IMR-90 (cell line): ENCODE data around the gene DSP. TPM values are rescaled to one million over a fixed set of nuclear protein-coding genes. Genes with fewer than 3 reads are reported as not detected.

Source experiments
- ATAC-seq: fragments of 200-7000 bp; cut with Tn5 transposase; 2 replicates; pipeline ENCODE4 v1.9.1; 2020; ENCODE audit warnings: low read depth, mild to moderate bottlenecking, moderate library complexity
- BruUV-seq: library from RNA; stranded (reverse); fragments of 400-500 nt; replicated peaks from 2 replicates; lab custom pipeline; 2021; lab: Mats Ljungman, UMichigan
- CTCF ChIA-PET: fragments of 300-600 bp; formaldehyde crosslinking; extraction: SDS; loops from one replicate; lab custom pipeline; 2021; ENCODE audit warnings: antibody characterized with exemption; lab: Yijun Ruan, JAX
- POLR2A ChIA-PET: fragments of 300-600 bp; sonication (Branson Sonifier 250); formaldehyde crosslinking; loops from one replicate; lab custom pipeline; 2022; ENCODE audit warnings: antibody characterized with exemption; ENCODE audit not compliant: unreplicated experiment; lab: Charles Lee
- DNase-seq: peaks from one replicate; pipeline ENCODE4 v3.0.0; 2013
- H2AFZ ChIP-seq: replicated peaks from 2 replicates; pipeline ENCODE3; 2013; ENCODE audit warnings: low read length, mild to moderate bottlenecking; ENCODE audit not compliant: poor library complexity
- H2AK5ac ChIP-seq: 2 replicates; pipeline ENCODE4 v1.6.1; 2013; ENCODE audit warnings: low read depth, low read length, inconsistent platforms
- H2AK9ac ChIP-seq: replicated peaks from 2 replicates; pipeline ENCODE3; 2013; ENCODE audit warnings: mild to moderate bottlenecking, low read depth, low read length, moderate library complexity; ENCODE audit not compliant: poor library complexity
- H2BK120ac ChIP-seq: 2 replicates; pipeline ENCODE4 v1.6.1; 2013; ENCODE audit warnings: low read depth, low read length, inconsistent platforms
- H2BK15ac ChIP-seq: 3 replicates; pipeline ENCODE4 v1.6.1; 2013; ENCODE audit warnings: low read depth, low read length, inconsistent platforms
- H2BK20ac ChIP-seq: 2 replicates; pipeline ENCODE4 v1.6.1; 2013; ENCODE audit warnings: low read depth, mild to moderate bottlenecking, inconsistent platforms, low read length, moderate library complexity
- H2BK5ac ChIP-seq: 2 replicates; pipeline ENCODE4 v1.6.1; 2013; ENCODE audit warnings: mild to moderate bottlenecking, low read depth, low read length, inconsistent platforms; ENCODE audit not compliant: poor library complexity, severe bottlenecking
- H3K14ac ChIP-seq: replicated peaks from 2 replicates; pipeline ENCODE4 v1.6.1; 2013; ENCODE audit warnings: low read depth, low read length, inconsistent platforms
- H3K18ac ChIP-seq: 2 replicates; pipeline ENCODE4 v1.6.1; 2013; ENCODE audit warnings: low read depth, low read length, control low read depth
- H3K23ac ChIP-seq: 2 replicates; pipeline ENCODE4 v1.6.1; 2013; ENCODE audit warnings: low read depth, low read length, inconsistent platforms
- H3K27ac ChIP-seq: 2 replicates; pipeline ENCODE4 v1.5.1; 2013; ENCODE audit warnings: mild to moderate bottlenecking, control low read depth, low read length; ENCODE audit not compliant: insufficient read depth
- H3K27me3 ChIP-seq: 2 replicates; pipeline ENCODE4 v1.6.1; 2013; ENCODE audit warnings: low read length; ENCODE audit not compliant: control insufficient read depth, insufficient read depth
- H3K36me3 ChIP-seq: 2 replicates; pipeline ENCODE4 v1.6.1; 2013; ENCODE audit warnings: low read length, mixed read lengths; ENCODE audit not compliant: control insufficient read depth, insufficient read depth
- H3K4ac ChIP-seq: 2 replicates; pipeline ENCODE4 v1.6.1; 2013; ENCODE audit warnings: low read depth, low read length, inconsistent platforms
- H3K4me1 ChIP-seq: 2 replicates; pipeline ENCODE4 v1.6.1; 2013; ENCODE audit warnings: low read length, mixed read lengths; ENCODE audit not compliant: control insufficient read depth, insufficient read depth
- H3K4me2 ChIP-seq: 2 replicates; pipeline ENCODE4 v1.6.1; 2013; ENCODE audit warnings: low read depth, mild to moderate bottlenecking, control low read depth, low read length, moderate library complexity
- H3K4me3 ChIP-seq: 2 replicates; pipeline ENCODE4 v1.5.1; 2013; ENCODE audit warnings: low read depth, mild to moderate bottlenecking, control low read depth, low read length, moderate library complexity; ENCODE audit not compliant: insufficient read depth
- H3K56ac ChIP-seq: 2 replicates; pipeline ENCODE4 v1.6.1; 2013; ENCODE audit warnings: low read length, inconsistent platforms; ENCODE audit not compliant: insufficient read depth; ENCODE audit errors: extremely low read depth
- H3K79me1 ChIP-seq, 2 experiments: 2 replicates each; pipeline ENCODE4 v1.6.1; 2013; ENCODE audit warnings: low read length in 2 of 2, inconsistent platforms in 1 of 2, low read depth in 1 of 2
- H3K9ac ChIP-seq: 2 replicates; pipeline ENCODE4 v1.6.1; 2013; ENCODE audit warnings: low read depth, low read length, control low read depth
- H3K9me1 ChIP-seq: 2 replicates; pipeline ENCODE4 v1.6.1; 2013; ENCODE audit warnings: low read length, inconsistent platforms; ENCODE audit not compliant: insufficient read depth
- H3K9me3 ChIP-seq: 2 replicates; pipeline ENCODE4 v1.6.1; 2013; ENCODE audit warnings: low read length; ENCODE audit not compliant: control insufficient read depth, insufficient read depth
- H4K20me1 ChIP-seq: 2 replicates; pipeline ENCODE4 v1.6.1; 2013; ENCODE audit warnings: low read length, inconsistent platforms; ENCODE audit not compliant: insufficient read depth
- H4K5ac ChIP-seq: 2 replicates; pipeline ENCODE4 v1.6.1; 2013; ENCODE audit warnings: mild to moderate bottlenecking, low read depth, low read length, control low read depth
- H4K8ac ChIP-seq, 2 experiments: 2 replicates each; pipeline ENCODE4 v1.6.1; 2013; ENCODE audit warnings: low read depth in 2 of 2, low read length in 2 of 2, control low read depth in 1 of 2, inconsistent platforms in 1 of 2
- H4K91ac ChIP-seq: 2 replicates; pipeline ENCODE4 v1.6.1; 2013; ENCODE audit warnings: low read depth, low read length, inconsistent platforms; ENCODE audit not compliant: insufficient read depth
- MXI1 ChIP-seq: IDR thresholded peaks from 2 replicates; pipeline ENCODE4 v1.6.1; 2012; ENCODE audit warnings: low read depth, mild to moderate bottlenecking, low read length, moderate library complexity, borderline replicate concordance
- SMC3 ChIP-seq: fragments of 150-350 bp; IDR thresholded peaks from 2 replicates; pipeline ENCODE4 v1.6.1; 2016; ENCODE audit warnings: low read depth, mild to moderate bottlenecking, antibody characterized with exemption, low read length, moderate library complexity
- WGBS, 2 experiments: methylation state at CpG; one replicate each; pipeline versions ENCODE4 v1.1.5 to v1.1.7; 2013; ENCODE audit warnings: missing lambda C conversion rate in 2 of 2; ENCODE audit not compliant: insufficient read length in 1 of 2; ENCODE audit errors: extremely low coverage in 2 of 2; 5-methylcytosine and 5-hydroxymethylcytosine counted together
- dilution Hi-C: fragments of 300-500 bp; cut with HindIII; formaldehyde crosslinking; loops from one replicate; pipeline ENCODE4 v1.14.3; 2018; ENCODE audit warnings: low sequenced_read_pairs; ENCODE audit not compliant: unreplicated experiment
- in situ Hi-C: fragments of 300-500 bp; cut with MboI; formaldehyde crosslinking; loops from 3 replicates; pipeline ENCODE4 v1.14.3; 2019; ENCODE audit warnings: low sequenced_read_pairs, inconsistent platforms, mixed read lengths
- intact Hi-C: fragments of 100-400 bp; cut with micrococcal nuclease; formaldehyde crosslinking; loops from 2 replicates; pipeline ENCODE4 v1.10.0; 2022
- polyA plus RNA-seq, 3 experiments: library from polyadenylated mRNA; depleted of rRNA; stranded (reverse); fragments of >200 nt; gene quantifications; 2 replicates each; pipeline ENCODE4 v1.2.3, GENCODE V29; 2012; ENCODE audit warnings: low replicate concordance in 1 of 3
- total RNA-seq: library from RNA; depleted of rRNA; stranded (reverse); fragments of >200 nt; gene quantifications from 2 replicates; pipeline ENCODE4 v1.2.3, GENCODE V29; 2012

The DSP gene
- total and polyA plus RNA-seq, 2 of the 4 experiments (the other 2 are of a cell fraction), result 7.1 to 20.1 TPM

GRCh38 chr6:7580537-7580926 is 39.1 kb downstream of the DSP start:
- Histone ChIP-seq H2AK9ac (no peak overlapping the region), H3K27ac (no peak overlapping the region), H2BK20ac (no peak overlapping the region), H2BK120ac (no peak overlapping the region), H3K23ac (no peak overlapping the region), H4K91ac (no peak overlapping the region), H2AK5ac (no peak overlapping the region), H3K56ac (no peak overlapping the region), H3K4ac (no peak overlapping the region), H3K4me1 (no peaks in the 10 kb centered on the region), H3K36me3 (peaks cover 8% of the 10 kb centered on the region), H3K27me3 (no peaks in the 10 kb centered on the region), H3K79me1 (no peaks in the 10 kb centered on the region), H3K9me1 (no peaks in the 10 kb centered on the region; the same call in 1 of the 2 replicates), H4K8ac (no peak overlapping the region), H3K9ac (no peak overlapping the region), H2AFZ (no peak overlapping the region), H4K20me1 (no peaks in the 10 kb centered on the region), H2BK5ac (no peak overlapping the region), H4K5ac (no peak overlapping the region), H2BK15ac (no peak overlapping the region), H3K9me3 (no peaks in the 10 kb centered on the region), H3K14ac (no peak overlapping the region), H3K4me3 (no peak overlapping the region), H3K18ac (no peak overlapping the region), H3K4me2 (no peak overlapping the region)
- BruUV-seq, result no TSS peak
- intact Hi-C loops (no loop called here), in situ Hi-C loops (loop anchor here (10.0 kb wide), 2 partner anchors 176 to 276 kb away; no protein-coding TSS in a partner anchor), dilution Hi-C loops (no loop called here)
- no peak for DNase-seq
- 78% methylated on average over 11 of the region's 13 CpGs; no CpG with 5 or more reads in 1 of the 2 experiments for WGBS, 2 experiments
- ChIA-PET POLR2A (no interaction called here), CTCF (interaction anchor here (0.6 kb wide), 1 partner anchor 17 kb away, joined by 3 read pairs; no protein-coding TSS in a partner anchor)
- no peak for ATAC-seq
- TF ChIP-seq SMC3 (no peak), MXI1 (no peak)
